SK-N-SH treated with all-trans-retinoic acid at 6 μM for 48 hours (cell line): ENCODE measurements around the gene ASCC1.

ENCODE experiments used
- TOX ChIP-seq: fragments of 250-450 bp; sonication (Bioruptor Pico); IDR thresholded peaks from 2 replicates; pipeline ENCODE4 v1.8.0; 2021; ENCODE audit warnings: mild to moderate bottlenecking, moderate library complexity, borderline replicate concordance
- ZNF565 ChIP-seq: fragments of 450-650 bp; formaldehyde crosslinking; conservative IDR thresholded peaks from 2 replicates; pipeline ENCODE4 v1.5.0; 2020; ENCODE audit warnings: low read depth, mild to moderate bottlenecking, moderate library complexity
- TF ChIP-seq, protein P1 (sequence below): fragments of 250-450 bp; sonication (Bioruptor Pico); IDR thresholded peaks from 2 replicates; pipeline ENCODE4 v1.8.0; 2020; ENCODE audit warnings: mild to moderate bottlenecking, moderate library complexity, borderline replicate concordance

DNA sequence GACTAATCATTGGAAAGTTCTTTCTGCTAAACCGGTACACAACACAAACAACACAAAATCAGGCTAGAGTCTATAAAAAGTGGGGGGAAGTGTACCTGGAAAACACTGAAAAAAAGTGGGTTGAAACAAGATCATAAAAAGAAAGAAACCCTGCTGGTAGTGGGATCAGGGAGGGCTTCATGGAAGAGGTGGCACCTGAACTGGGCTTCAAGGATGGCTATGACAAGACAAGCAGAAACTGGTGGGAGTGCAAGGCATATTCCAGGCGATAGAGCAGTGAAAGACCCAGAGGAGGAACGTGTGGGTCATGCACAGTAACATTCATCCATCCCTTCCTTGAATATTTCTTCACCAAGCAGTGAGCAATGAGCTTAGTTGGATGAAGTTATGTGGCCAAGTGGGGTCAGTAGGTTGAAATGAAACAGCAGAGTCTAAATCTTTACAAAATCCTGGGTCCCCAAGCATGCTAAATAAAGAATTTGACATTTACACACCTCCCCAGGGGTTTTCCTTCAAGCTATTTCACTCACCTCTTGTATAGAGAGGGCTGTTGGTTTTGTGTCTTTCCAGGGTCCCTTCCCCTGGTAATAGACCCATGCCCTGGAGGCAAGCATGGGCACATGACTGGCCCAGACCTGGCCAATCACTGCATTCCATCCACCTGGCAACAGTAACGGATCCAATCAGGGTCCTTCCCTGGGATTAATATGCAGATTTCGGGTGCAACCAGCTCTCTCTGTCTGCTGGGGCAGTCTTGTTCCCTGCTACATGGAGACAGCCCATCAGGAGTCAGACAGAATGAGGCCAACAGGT, 165.9 kb downstream of the ASCC1 start:
- TF ChIP-seq, protein P1, sequence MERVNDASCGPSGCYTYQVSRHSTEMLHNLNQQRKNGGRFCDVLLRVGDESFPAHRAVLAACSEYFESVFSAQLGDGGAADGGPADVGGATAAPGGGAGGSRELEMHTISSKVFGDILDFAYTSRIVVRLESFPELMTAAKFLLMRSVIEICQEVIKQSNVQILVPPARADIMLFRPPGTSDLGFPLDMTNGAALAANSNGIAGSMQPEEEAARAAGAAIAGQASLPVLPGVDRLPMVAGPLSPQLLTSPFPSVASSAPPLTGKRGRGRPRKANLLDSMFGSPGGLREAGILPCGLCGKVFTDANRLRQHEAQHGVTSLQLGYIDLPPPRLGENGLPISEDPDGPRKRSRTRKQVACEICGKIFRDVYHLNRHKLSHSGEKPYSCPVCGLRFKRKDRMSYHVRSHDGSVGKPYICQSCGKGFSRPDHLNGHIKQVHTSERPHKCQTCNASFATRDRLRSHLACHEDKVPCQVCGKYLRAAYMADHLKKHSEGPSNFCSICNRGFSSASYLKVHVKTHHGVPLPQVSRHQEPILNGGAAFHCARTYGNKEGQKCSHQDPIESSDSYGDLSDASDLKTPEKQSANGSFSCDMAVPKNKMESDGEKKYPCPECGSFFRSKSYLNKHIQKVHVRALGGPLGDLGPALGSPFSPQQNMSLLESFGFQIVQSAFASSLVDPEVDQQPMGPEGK (CRISPR knock-in tag): no peak
- no peak for TF ChIP-seq ZNF565 (CRISPR knock-in tag)
- no peak for TF ChIP-seq TOX (CRISPR knock-in tag)
